HG03469 (cell line): ENCODE data around the gene SLC22A17.

ENCODE experiments used
- ATAC-seq: cut with Tn5 transposase; IDR thresholded peaks from one replicate; pipeline ENCODE4 v1.9.1; 2021; ENCODE audit warnings: mild to moderate bottlenecking, moderate library complexity, moderate number of reproducible peaks; ENCODE audit not compliant: unreplicated experiment

Gene SLC22A17

GRCh38 chr14:23316300-23316699, 36.4 kb downstream of the SLC22A17 start:
- ATAC-seq: no peak

- no peak for ATAC-seq
Measured at GRCh38 chr14:23310546-23310945, 42.1 kb downstream of the SLC22A17 start.

GRCh38 chr14:23308721-23309445, 43.8 kb downstream of the SLC22A17 start:
- ATAC-seq: no peak

GRCh38 chr14:23307687-23308644, 44.7 kb downstream of the SLC22A17 start:
- ATAC-seq: no peak

DNA sequence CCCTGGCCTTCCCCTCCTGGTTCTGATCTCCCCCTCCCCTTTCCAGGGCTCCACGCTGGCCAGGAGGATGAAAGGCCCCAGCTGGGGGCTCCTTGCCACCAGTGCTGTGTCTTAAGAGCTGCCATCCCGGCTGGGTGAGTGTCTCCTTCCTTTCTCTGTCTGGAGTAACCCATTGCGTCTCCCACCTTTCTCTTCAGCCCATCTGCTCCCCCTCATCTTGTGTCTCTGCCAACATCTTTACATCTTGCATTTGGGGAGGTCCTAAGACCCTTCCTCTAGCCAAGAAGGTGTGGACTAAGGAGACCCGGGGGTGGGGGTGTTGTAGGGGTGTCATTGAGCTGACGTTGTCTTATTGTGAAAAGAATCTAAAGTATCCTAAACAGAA, 45.5 kb downstream of the SLC22A17 start:
- no peak for ATAC-seq

- no peak for ATAC-seq
Measured at GRCh38 chr14:23306412-23307145, 46.1 kb downstream of the SLC22A17 start, which contains the start of gene BCL2L2. Gene BCL2L2 (plus strand): TSS chr14:23306833. CDS start chr14:23307768, 935 bp downstream.

DNA sequence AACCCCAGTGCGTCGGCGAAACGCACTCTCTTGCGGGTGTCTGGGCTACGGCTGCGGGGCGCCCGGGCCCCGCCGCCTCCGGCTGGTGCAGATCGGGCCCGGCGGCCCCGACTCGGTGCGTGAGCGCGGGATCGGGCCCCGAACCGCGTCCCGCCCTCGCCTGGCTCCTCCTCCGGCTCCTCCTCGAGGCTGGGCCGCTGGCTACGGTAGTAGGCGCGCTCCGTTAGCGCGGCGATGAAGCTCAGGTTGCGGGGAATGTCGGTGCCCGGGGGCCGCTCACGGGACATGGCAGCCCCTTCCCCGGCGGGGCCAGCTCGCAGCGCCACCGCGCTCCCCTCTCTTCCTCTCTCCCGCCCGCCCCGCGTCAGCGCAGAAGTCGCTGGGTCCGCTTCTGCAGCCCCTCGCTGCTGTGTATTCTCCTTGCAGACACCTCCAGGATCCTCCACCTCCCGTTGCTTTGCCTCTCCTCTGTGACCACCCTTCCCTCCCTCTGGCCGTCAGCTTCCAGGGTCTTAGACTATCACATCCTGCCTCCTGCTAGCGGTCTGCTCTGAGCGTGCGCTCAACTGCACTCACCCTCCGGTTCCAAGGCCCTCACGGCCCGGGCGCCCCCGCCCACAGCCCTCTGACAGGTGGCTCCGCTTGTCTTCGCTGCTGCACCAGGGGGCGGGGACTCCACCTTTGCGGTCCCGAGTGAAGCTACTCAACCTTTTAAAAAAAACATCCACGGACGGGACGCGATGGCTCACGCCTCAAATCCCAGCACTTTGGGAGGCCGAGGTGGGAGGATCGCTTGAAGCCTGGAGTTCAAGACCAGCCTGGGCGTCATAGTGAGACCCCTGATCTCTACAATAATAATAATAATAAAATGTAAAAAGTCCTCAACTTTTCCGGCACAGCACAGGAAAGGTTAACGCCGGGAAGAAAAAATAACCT, 50.1 kb downstream of the SLC22A17 start, which contains the start of gene PPP1R3E:
PPP1R3E (minus strand) TSS at position 570 of the 936 bp plus-strand sequence; CDS start at position 287, 283 bp downstream.
- peak; percentile 26 for ATAC-seq

DNA sequence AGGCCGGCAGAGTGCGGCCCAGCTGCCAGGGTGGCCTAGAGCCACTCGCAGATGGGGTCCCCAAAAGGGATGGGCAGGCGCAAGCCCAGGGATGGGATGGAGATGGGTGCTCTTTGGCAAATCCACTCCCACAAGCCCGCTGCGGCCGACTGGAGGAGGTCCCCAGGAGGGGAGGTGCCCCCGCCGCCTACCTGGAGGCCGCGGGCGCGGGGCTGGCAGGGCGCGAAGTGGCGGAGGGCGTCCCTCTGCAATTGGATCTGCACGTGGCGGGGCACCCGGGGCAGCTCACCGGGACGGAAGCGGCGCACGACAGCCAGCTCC, 50.8 kb downstream of the SLC22A17 start:
- peak; percentile 5 for ATAC-seq

DNA sequence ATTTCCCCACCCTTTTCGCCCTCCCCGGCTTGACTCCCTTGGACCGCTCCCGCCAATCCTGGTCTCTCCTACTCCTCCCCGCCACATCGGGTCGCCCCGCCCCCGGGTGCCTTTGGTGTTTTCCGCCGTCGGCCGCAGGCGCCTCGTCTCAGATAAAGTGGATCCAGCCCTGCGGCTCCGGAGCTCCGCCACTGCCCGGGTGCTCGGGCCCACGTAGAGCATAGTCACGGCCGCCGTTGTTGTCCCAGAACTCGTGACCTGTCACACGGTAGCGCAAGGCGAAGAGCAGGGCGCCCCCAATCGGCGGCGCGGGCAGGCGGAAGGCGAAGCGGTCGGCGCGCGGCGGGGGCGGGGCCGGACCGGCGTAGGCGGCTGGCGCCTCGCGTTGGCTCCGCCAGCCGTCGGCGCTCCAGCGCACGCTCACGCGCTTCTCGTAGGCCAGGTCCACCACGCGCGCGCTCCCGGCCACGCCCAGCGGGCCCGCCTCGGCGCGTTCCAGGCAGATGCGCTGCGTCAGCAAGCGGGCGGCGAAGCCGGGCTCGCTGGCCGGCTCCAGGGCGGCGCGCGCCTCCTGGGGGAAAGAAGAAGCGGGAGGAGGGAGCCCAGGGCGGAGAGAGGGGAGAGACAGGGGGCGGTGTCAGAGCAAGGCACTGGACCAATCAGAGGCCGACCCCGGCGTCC, 51.3 kb downstream of the SLC22A17 start:
- peak; percentile 57 for ATAC-seq

- no peak for ATAC-seq
Measured at GRCh38 chr14:23300687-23301223, 51.9 kb downstream of the SLC22A17 start.

DNA sequence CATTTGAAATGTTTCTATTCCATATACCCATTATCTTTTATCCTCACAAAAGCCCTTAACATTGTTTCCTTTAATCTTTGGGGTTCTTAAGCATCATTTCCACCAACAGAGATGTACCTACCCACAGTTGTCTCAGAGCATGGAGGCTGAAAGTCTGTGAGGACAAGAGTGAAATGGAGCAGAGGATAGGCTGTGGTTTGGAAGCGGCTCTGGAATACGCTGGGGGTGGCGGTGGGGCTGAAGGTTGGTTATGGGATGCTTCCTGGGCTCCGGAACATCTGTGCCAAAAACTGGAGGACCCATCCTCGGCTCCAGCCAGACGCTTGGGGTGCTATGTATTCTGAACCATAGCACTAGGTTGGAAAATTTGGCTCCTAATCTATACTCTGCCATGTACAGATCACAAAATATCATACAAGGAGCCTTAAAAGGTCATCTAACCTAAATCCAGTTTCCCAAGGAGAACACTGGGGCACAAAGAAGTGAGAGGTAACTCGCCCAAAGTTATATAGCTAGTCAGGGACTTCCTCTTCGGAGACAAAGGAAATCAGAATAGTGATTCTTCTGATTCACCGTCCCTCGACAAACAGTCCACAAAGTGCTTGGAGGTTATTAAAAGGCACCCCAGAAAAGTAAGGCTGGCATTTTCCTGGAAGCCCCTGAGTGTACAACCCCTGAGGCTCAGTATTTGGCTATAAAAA, 52.6 kb downstream of the SLC22A17 start:
- no peak for ATAC-seq

- no peak for ATAC-seq
Measured at GRCh38 chr14:23299211-23299957, 53.3 kb downstream of the SLC22A17 start.

DNA sequence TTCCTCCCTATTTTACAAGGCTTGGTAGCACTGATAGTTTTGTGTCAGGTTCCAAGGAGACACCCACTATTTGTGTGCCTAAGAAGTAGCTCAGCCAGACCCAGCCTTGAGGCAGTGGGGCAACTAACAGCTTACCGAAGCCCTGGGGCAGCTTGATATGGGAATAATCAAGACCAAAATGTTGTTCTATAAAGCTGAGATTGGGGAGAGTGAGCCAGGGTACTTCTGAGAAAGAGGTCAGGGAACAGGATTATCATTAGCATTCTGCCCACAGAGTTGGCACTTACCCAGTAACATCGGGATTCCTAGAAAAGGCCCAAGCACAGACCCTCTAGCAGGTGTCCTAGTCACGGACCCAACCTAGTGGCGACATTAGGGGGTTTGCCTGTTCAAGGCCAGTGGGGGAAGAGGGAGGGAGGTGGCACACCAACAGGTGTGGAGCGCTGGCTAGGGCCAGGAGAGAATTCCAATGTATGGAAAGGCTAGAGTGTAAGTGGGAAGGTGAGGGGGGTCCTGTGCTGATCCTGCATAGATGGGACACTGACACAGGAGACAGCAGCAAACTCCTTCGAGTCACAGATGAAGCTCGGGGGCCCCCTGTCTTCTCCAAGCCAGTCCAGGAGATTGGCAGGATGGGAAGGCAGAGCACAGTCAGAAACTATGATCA, 54.9 kb downstream of the SLC22A17 start:
- ATAC-seq: no peak

- no peak for ATAC-seq
Measured at GRCh38 chr14:23297096-23297495, 55.6 kb downstream of the SLC22A17 start.
